Stimulated activated CD4-positive, alpha-beta T cell treated with anti-CD3 and anti-CD28 coated beads, Interleukin-1b, Interleukin-23, amount 100 ng/mL, for 24 hours (primary cell): ENCODE measurements around the gene TLE6.
"Not testable (repeated sequence)": the region's sequence is repeated elsewhere in the genome, so short reads cannot be mapped to it uniquely, and the experiment has no call there.

Experiments used
- DNase-seq, 4 experiments: peaks; one replicate each; pipeline ENCODE4 v3.0.0-alpha.2; 2020; ENCODE audit warnings: low read depth in 4 of 4, low spot score in 1 of 4

Gene TLE6

GRCh38 chr19:2973229-2973628 is 4.1 kb upstream of the TLE6 start:
- no peak for DNase-seq

GRCh38 chr19:2974342-2975041 is 2.9 kb upstream of the TLE6 start:
- DNase-seq, result no peak

GRCh38 chr19:2976609-2977000 is 759 bp upstream of the TLE6 start:
- no peak for DNase-seq

- DNase-seq, result no peak
Observed at GRCh38 chr19:2977746-2978138, 378 bp downstream of the TLE6 start.

- no peak for DNase-seq
Observed at GRCh38 chr19:2978166-2978767, 903 bp downstream of the TLE6 start.

GRCh38 chr19:2978772-2979171 is 1.4 kb downstream of the TLE6 start:
- no peak for DNase-seq

- DNase-seq, result no peak
Observed at GRCh38 chr19:2981898-2982297, 4.5 kb downstream of the TLE6 start.

- no peak for DNase-seq
Observed at GRCh38 chr19:2982561-2982960, 5.2 kb downstream of the TLE6 start.

- no peak for DNase-seq
Observed at GRCh38 chr19:2982983-2983350, 5.6 kb downstream of the TLE6 start.

GRCh38 chr19:2983351-2984214 is 6.2 kb downstream of the TLE6 start:
- DNase-seq, result no peak

- DNase-seq, result no peak
Observed at GRCh38 chr19:2984215-2984528, 6.8 kb downstream of the TLE6 start.

GRCh38 chr19:2986951-2987524 is 9.7 kb downstream of the TLE6 start:
- DNase-seq, result no peak

GRCh38 chr19:2987797-2988196 is 10.4 kb downstream of the TLE6 start:
- no peak for DNase-seq

- DNase-seq, result no peak
Observed at GRCh38 chr19:2988568-2988967, 11.2 kb downstream of the TLE6 start.

- DNase-seq, result no peak
Observed at GRCh38 chr19:2989236-2989946, 12.0 kb downstream of the TLE6 start.

GRCh38 chr19:2992333-2992732 is 15.0 kb downstream of the TLE6 start:
- DNase-seq, result not testable (repeated sequence)

- no peak for DNase-seq
Observed at GRCh38 chr19:2992958-2993357, 15.6 kb downstream of the TLE6 start.

GRCh38 chr19:2993579-2993978 is 16.2 kb downstream of the TLE6 start:
- no peak for DNase-seq

GRCh38 chr19:2994588-2995131 is 17.3 kb downstream of the TLE6 start:
- DNase-seq, result no peak

GRCh38 chr19:2997720-2998119 is 20.4 kb downstream of the TLE6 start:
- DNase-seq, result no peak

- DNase-seq, result no peak
Observed at GRCh38 chr19:2998642-2999041, 21.3 kb downstream of the TLE6 start.
